Fibroblast of peridontal ligament (primary cell): Measurements from ENCODE around the gene OR2AK2.
"Not testable (repeated sequence)": the region's sequence is repeated elsewhere in the genome, so short reads cannot be mapped to it uniquely, and the experiment has no call there.

ENCODE experiments used
- DNase-seq: peaks from one replicate; pipeline ENCODE4 v3.0.0-alpha.2; 2010; ENCODE audit errors: extremely low read depth

Gene OR2AK2

GRCh38 chr1:247964933-247965332, at the start of gene OR2AK2:
Gene OR2AK2, plus strand, starts transcription at chr1:247965233. Its CDS starts 144 bp downstream, at chr1:247965377.
- DNase-seq: no peak

- DNase-seq: no peak
Observed at GRCh38 chr1:247919952-247920351, 45.1 kb upstream of the OR2AK2 start, which contains the start of gene OR2T8. Gene OR2T8, plus strand, starts transcription at chr1:247920252. Its CDS starts 766 bp downstream, at chr1:247921018.

- DNase-seq: no peak
Observed at GRCh38 chr1:247923941-247924340, 41.1 kb upstream of the OR2AK2 start.

GRCh38 chr1:247924868-247925267, 40.2 kb upstream of the OR2AK2 start, which contains the start of gene OR2AJ1:
Gene OR2AJ1, plus strand, starts transcription at chr1:247924889. Its CDS starts 8,880 bp downstream, at chr1:247933769.
- DNase-seq: no peak

- no peak for DNase-seq
Observed at GRCh38 chr1:247933989-247934388, 31.0 kb upstream of the OR2AK2 start.

- DNase-seq: no peak
Observed at GRCh38 chr1:247935781-247936180, 29.3 kb upstream of the OR2AK2 start.

- no peak for DNase-seq
Observed at GRCh38 chr1:247936415-247936814, 28.6 kb upstream of the OR2AK2 start.

- DNase-seq: not testable (repeated sequence)
Observed at GRCh38 chr1:247936965-247937734, 27.9 kb upstream of the OR2AK2 start.

GRCh38 chr1:247942624-247943023, 22.4 kb upstream of the OR2AK2 start:
- no peak for DNase-seq

GRCh38 chr1:247948558-247948957, 16.5 kb upstream of the OR2AK2 start, which contains the start of gene OR2L8:
Gene OR2L8, plus strand, starts transcription at chr1:247948858. Its CDS starts 0 bp downstream, at chr1:247948858.
- DNase-seq: no peak

GRCh38 chr1:247953408-247953807, 11.6 kb upstream of the OR2AK2 start:
- no peak for DNase-seq

- no peak for DNase-seq
Observed at GRCh38 chr1:247961791-247962190, 3.2 kb upstream of the OR2AK2 start.

- DNase-seq: no peak
Observed at GRCh38 chr1:247962911-247963588, 2.0 kb upstream of the OR2AK2 start.

GRCh38 chr1:247966532-247967204, 1.6 kb downstream of the OR2AK2 start:
- no peak for DNase-seq

- DNase-seq: no peak
Observed at GRCh38 chr1:247992986-247993385, 28.0 kb downstream of the OR2AK2 start.

- no peak for DNase-seq
Observed at GRCh38 chr1:247998811-247999210, 33.8 kb downstream of the OR2AK2 start.

- DNase-seq: no peak
Observed at GRCh38 chr1:248000169-248000568, 35.1 kb downstream of the OR2AK2 start.

GRCh38 chr1:248007778-248008177, 42.7 kb downstream of the OR2AK2 start:
- no peak for DNase-seq

GRCh38 chr1:248009681-248010080, 44.6 kb downstream of the OR2AK2 start:
- no peak for DNase-seq

GRCh38 chr1:248013229-248013710, 48.2 kb downstream of the OR2AK2 start, which contains the start of gene OR2L5:
Gene OR2L5, plus strand, starts transcription at chr1:248013660. Its CDS starts 8,288 bp downstream, at chr1:248021948.
- no peak for DNase-seq

- no peak for DNase-seq
Observed at GRCh38 chr1:248015803-248016202, 50.8 kb downstream of the OR2AK2 start.
